Panc1 (cell line): ENCODE data around the gene NT5E.

Source experiments
- POLR2AphosphoS5 ChIP-seq: IDR thresholded peaks from 2 replicates; pipeline ENCODE4 v1.6.1; 2012; ENCODE audit warnings: mild to moderate bottlenecking, low read depth, low read length, moderate library complexity
- TF ChIP-seq, protein P1 (sequence below): fragments of 450-650 bp; IDR thresholded peaks from 2 replicates; pipeline ENCODE4 v1.5.1; 2017; ENCODE audit warnings: mild to moderate bottlenecking
- TF ChIP-seq, protein P2 (sequence below), 2 experiments: IDR thresholded peaks; 2 replicates each; pipeline ENCODE4 v1.6.1; 2011 to 2012; ENCODE audit warnings: low read depth in 2 of 2, control low read depth in 1 of 2, low read length in 1 of 2, mild to moderate bottlenecking in 1 of 2, moderate library complexity in 1 of 2; ENCODE audit not compliant: insufficient read depth in 1 of 2

DNA sequence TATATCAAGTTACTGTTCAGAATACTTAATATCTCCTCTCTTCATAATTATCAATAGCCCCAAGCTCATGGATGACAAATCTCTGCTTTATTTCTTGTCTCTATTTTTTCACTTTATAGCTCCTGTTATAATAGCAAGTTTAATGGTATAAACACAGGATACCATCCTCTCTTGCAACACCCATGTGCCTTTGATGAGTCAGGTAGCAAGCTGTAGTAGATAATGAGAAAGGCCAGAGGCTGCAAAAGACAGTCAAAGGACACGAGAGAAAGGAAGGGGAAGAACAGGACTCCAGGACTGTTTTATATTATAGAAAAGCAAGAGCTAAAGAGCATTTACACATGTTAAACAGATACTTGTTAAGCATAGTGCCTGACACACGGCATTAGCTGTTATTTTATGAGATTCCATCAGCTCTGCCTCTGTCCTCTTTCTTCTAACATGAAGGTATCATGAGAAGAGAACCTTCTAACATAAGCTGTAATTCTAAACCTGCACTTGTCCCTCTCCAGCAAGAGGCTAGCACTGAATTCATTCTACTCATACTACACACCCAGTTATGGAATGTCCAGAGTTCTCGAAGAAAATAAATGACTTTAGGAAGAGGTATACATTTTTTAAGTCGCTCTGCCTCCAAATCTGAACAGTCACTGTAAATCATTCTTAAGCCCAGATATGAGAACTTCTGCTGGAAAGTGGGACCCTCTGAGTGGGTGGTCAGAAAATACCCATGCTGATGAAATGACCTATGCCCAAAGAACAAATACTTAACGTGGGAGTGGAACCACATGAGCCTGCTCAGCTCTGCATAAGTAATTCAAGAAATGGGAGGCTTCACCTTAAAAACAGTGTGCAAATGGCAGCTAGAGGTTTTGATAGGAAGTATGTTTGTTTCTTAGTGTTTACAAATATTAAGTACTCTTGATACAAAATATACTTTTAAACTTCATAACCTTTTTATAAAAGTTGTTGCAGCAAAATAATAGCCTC lies 45.0 kb downstream of the NT5E start:
- TF ChIP-seq, protein P1, sequence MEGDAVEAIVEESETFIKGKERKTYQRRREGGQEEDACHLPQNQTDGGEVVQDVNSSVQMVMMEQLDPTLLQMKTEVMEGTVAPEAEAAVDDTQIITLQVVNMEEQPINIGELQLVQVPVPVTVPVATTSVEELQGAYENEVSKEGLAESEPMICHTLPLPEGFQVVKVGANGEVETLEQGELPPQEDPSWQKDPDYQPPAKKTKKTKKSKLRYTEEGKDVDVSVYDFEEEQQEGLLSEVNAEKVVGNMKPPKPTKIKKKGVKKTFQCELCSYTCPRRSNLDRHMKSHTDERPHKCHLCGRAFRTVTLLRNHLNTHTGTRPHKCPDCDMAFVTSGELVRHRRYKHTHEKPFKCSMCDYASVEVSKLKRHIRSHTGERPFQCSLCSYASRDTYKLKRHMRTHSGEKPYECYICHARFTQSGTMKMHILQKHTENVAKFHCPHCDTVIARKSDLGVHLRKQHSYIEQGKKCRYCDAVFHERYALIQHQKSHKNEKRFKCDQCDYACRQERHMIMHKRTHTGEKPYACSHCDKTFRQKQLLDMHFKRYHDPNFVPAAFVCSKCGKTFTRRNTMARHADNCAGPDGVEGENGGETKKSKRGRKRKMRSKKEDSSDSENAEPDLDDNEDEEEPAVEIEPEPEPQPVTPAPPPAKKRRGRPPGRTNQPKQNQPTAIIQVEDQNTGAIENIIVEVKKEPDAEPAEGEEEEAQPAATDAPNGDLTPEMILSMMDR = no peak
- TF ChIP-seq, protein P2, sequence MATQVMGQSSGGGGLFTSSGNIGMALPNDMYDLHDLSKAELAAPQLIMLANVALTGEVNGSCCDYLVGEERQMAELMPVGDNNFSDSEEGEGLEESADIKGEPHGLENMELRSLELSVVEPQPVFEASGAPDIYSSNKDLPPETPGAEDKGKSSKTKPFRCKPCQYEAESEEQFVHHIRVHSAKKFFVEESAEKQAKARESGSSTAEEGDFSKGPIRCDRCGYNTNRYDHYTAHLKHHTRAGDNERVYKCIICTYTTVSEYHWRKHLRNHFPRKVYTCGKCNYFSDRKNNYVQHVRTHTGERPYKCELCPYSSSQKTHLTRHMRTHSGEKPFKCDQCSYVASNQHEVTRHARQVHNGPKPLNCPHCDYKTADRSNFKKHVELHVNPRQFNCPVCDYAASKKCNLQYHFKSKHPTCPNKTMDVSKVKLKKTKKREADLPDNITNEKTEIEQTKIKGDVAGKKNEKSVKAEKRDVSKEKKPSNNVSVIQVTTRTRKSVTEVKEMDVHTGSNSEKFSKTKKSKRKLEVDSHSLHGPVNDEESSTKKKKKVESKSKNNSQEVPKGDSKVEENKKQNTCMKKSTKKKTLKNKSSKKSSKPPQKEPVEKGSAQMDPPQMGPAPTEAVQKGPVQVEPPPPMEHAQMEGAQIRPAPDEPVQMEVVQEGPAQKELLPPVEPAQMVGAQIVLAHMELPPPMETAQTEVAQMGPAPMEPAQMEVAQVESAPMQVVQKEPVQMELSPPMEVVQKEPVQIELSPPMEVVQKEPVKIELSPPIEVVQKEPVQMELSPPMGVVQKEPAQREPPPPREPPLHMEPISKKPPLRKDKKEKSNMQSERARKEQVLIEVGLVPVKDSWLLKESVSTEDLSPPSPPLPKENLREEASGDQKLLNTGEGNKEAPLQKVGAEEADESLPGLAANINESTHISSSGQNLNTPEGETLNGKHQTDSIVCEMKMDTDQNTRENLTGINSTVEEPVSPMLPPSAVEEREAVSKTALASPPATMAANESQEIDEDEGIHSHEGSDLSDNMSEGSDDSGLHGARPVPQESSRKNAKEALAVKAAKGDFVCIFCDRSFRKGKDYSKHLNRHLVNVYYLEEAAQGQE (IDR thresholded peaks at IDR 0.05; ENCODE audit: insufficient read depth in 1 of 2, low read depth in 2 of 2, low read length in 1 of 2) = no peak
- no peak for TF ChIP-seq POLR2AphosphoS5
